ENCODE measurements around the gene CD320. TPM values are rescaled to one million over a fixed set of nuclear protein-coding genes. Genes with fewer than 3 reads are reported as not detected.
"Not testable (repeated sequence)": the region's sequence is repeated elsewhere in the genome, so short reads cannot be mapped to it uniquely, and the experiment has no call there.

Gene CD320
- polyA plus RNA-seq, 1 donor (not counting 4 experiments of a cell fraction or from before 2014, with no cell fraction given), result 14.1 TPM

- dilution Hi-C loops (cut with MboI; ENCODE audit: extremely low pct_ligation_motif_present, low sequenced_read_pairs), result no loop called here
- Histone ChIP-seq H2AFZ (ENCODE audit: control insufficient read depth, low read length) (no peak overlapping the region), H3K9ac (ENCODE audit: control insufficient read depth, extremely low read depth, insufficient read depth, low read length) (no peak overlapping the region)
Observed at GRCh38 chr19:8355631-8356402, 47.7 kb upstream of the CD320 start.

DNA sequence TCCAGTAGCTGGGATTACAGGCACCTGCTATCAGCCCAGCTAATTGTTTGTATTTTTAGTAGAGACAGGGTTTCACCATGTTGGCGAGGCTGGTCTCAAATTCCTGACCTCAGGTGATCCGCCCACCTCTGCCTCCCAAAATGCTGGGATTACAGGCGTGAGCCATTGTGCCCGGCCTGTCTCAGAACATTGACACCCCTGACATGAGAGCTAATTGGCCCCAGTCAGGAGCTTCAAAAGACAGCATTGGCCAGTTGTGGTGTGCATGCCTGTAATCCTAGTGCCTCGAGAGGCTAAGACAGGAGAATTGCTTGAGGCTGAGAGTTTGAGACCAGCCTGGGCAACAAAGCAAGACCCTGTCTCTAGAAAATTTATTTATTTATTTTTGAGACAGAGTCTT, 44.7 kb upstream of the CD320 start:
- H3K4me3 ChIP-seq (ENCODE audit: control insufficient read depth in 2 of 3, extremely low read depth in 1 of 3, insufficient read depth in 2 of 3, low read depth in 1 of 3, low read length in 3 of 3); H2AFZ ChIP-seq (ENCODE audit: control insufficient read depth, low read length); H3K9me3 ChIP-seq (ENCODE audit: control insufficient read depth, low read depth, low read length); H3K79me2 ChIP-seq (ENCODE audit: control insufficient read depth, insufficient read depth, low read length); dilution Hi-C loops (cut with MboI; ENCODE audit: extremely low pct_ligation_motif_present, low sequenced_read_pairs); H3K27me3 ChIP-seq (ENCODE audit: control insufficient read depth, extremely low read depth, insufficient read depth, low read length); H3K36me3 ChIP-seq (ENCODE audit: control insufficient read depth in 2 of 2, extremely low read depth in 1 of 2, insufficient read depth in 2 of 2, low read length in 2 of 2); DNase-seq (ENCODE audit: low read depth, low spot score); FAIRE-seq; H4K20me1 ChIP-seq (ENCODE audit: control insufficient read depth, extremely low read depth, insufficient read depth, low read length); H3K4me2 ChIP-seq (ENCODE audit: control insufficient read depth, extremely low read depth, insufficient read depth, low read depth, low read length); H3K9me1 ChIP-seq (ENCODE audit: control insufficient read depth, extremely low read depth, insufficient read depth, low read length); H3K27ac ChIP-seq (ENCODE audit: control insufficient read depth, insufficient read depth, low read length); H3K9ac ChIP-seq (ENCODE audit: control insufficient read depth, extremely low read depth, insufficient read depth, low read length): not testable (repeated sequence)
- peaks cover 16% of the 10 kb centered on the region for H3K4me1 ChIP-seq (ENCODE audit: control insufficient read depth, extremely low read depth, insufficient read depth, low read length)

More at GRCh38 chr19:8355631-8356402, 47.7 kb upstream of the CD320 start:
- TF ChIP-seq CTCF (optimal IDR thresholded peaks at IDR 0.05 in 1 of 3, IDR thresholded peaks at IDR 0.05 in 1 of 3, conservative IDR thresholded peaks at IDR 0.05 in 1 of 3; ENCODE audit: extremely low read depth in 1 of 3, insufficient read depth in 2 of 3, low read length in 3 of 3) (peak in 1 of 3 experiments; percentile 11), EZH2 (IDR thresholded peaks at IDR 0.05; ENCODE audit: low read length) (no peak)
- H3K9me3 ChIP-seq (ENCODE audit: control insufficient read depth, low read depth, low read length), result no peaks in the 10 kb centered on the region
- H3K4me1 ChIP-seq (ENCODE audit: control insufficient read depth, extremely low read depth, insufficient read depth, low read length), result peaks cover 16% of the 10 kb centered on the region
- FAIRE-seq, result peak; percentile 95
- no peaks in the 10 kb centered on the region for H3K36me3 ChIP-seq (ENCODE audit: control insufficient read depth in 2 of 2, extremely low read depth in 1 of 2, insufficient read depth in 2 of 2, low read length in 2 of 2)
- peak overlapping the region; percentile 5 for H3K4me2 ChIP-seq (ENCODE audit: control insufficient read depth, extremely low read depth, insufficient read depth, low read depth, low read length)
- no peaks in the 10 kb centered on the region for H3K9me1 ChIP-seq (ENCODE audit: control insufficient read depth, extremely low read depth, insufficient read depth, low read length)
- H3K27me3 ChIP-seq (ENCODE audit: control insufficient read depth, extremely low read depth, insufficient read depth, low read length), result no peaks in the 10 kb centered on the region
- H3K4me3 ChIP-seq (ENCODE audit: control insufficient read depth in 2 of 3, extremely low read depth in 1 of 3, insufficient read depth in 2 of 3, low read depth in 1 of 3, low read length in 3 of 3), result no peak overlapping the region
- H3K27ac ChIP-seq (ENCODE audit: control insufficient read depth, insufficient read depth, low read length), result no peak overlapping the region
- no peaks in the 10 kb centered on the region for H3K79me2 ChIP-seq (ENCODE audit: control insufficient read depth, insufficient read depth, low read length)
- no peaks in the 10 kb centered on the region for H4K20me1 ChIP-seq (ENCODE audit: control insufficient read depth, extremely low read depth, insufficient read depth, low read length)
- peak; percentile 84 for DNase-seq (ENCODE audit: low read depth, low spot score)

Data from keratinocyte (primary cell).